PC-3 (cell line): Measurements from ENCODE around the gene TENM4.
A peak's percentile ranks its signal among the peaks of the same experiment; 100 is the strongest.

ENCODE experiments used
- CTCF ChIP-seq: fragments of 300-600 bp; sonication (generic); conservative IDR thresholded peaks from 2 replicates; pipeline ENCODE4 v1.5.1; 2017; ENCODE audit warnings: antibody characterized with exemption, low read depth, mild to moderate bottlenecking, low read length
- EZH2 ChIP-seq: fragments of 300-600 bp; sonication (generic); IDR thresholded peaks from one replicate; pipeline ENCODE4 v1.6.1; 2017; ENCODE audit warnings: antibody characterized with exemption, mild to moderate bottlenecking, low read length; ENCODE audit not compliant: unreplicated experiment
- EZH2phosphoT487 ChIP-seq: fragments of 300-600 bp; sonication (generic); IDR thresholded peaks from 2 replicates; pipeline ENCODE4 v1.6.1; 2018; ENCODE audit warnings: mild to moderate bottlenecking, antibody characterized with exemption, low read length, borderline replicate concordance

GRCh38 chr11:79430280-79430679 lies 10.6 kb downstream of the TENM4 start:
- TF ChIP-seq EZH2phosphoT487 (no peak), CTCF (0 out of 2 replicates have a peak, but pooled peaks have one; percentile 16), EZH2 (no peak)
